OCI-LY1 (cell line): ENCODE results near the gene SPOP.

Experiments used
- H2AFZ ChIP-seq: fragments of 200-600 bp; sonication (generic), shearing (Covaris generic); 2 replicates; pipeline ENCODE4 v1.6.0; 2014; ENCODE audit warnings: antibody characterized with exemption, mild to moderate bottlenecking, low read length
- H3F3A ChIP-seq: fragments of 200-600 bp; sonication (generic), shearing (Covaris generic); 2 replicates; pipeline ENCODE4 v1.6.0; 2014; ENCODE audit warnings: mild to moderate bottlenecking, antibody characterized with exemption, low read length, moderate library complexity; ENCODE audit not compliant: insufficient read depth
- H3K27ac ChIP-seq: fragments of 200-600 bp; sonication (generic); 2 replicates; pipeline ENCODE4 v1.5.1; 2014; ENCODE audit warnings: low read length, mixed run types, mild to moderate bottlenecking, low read depth; ENCODE audit not compliant: poor library complexity, severe bottlenecking
- H3K27me3 ChIP-seq: fragments of 200-600 bp; sonication (generic); 2 replicates; pipeline ENCODE4 v1.6.0; 2014; ENCODE audit warnings: antibody characterized with exemption, mild to moderate bottlenecking, low read length, moderate library complexity; ENCODE audit not compliant: insufficient read depth
- H3K36me3 ChIP-seq: fragments of 200-600 bp; sonication (generic); 2 replicates; pipeline ENCODE4 v1.6.1; 2014; ENCODE audit warnings: mild to moderate bottlenecking, antibody characterized with exemption, low read length, moderate library complexity, mixed read lengths; ENCODE audit not compliant: insufficient read depth
- H3K4me1 ChIP-seq: fragments of 200-600 bp; sonication (generic); 2 replicates; pipeline ENCODE4 v1.5.1; 2014; ENCODE audit warnings: mild to moderate bottlenecking, low read length, moderate library complexity; ENCODE audit not compliant: insufficient read depth, severe bottlenecking
- H3K4me2 ChIP-seq: fragments of 200-600 bp; sonication (generic), shearing (Covaris generic); 2 replicates; pipeline ENCODE4 v1.6.1; 2014; ENCODE audit warnings: low read length
- H3K4me3 ChIP-seq: fragments of 200-600 bp; sonication (generic); 2 replicates; pipeline ENCODE4 v1.5.1; 2014; ENCODE audit warnings: low read length, low read depth, mild to moderate bottlenecking, mixed read lengths; ENCODE audit not compliant: poor library complexity, severe bottlenecking
- H3K79me2 ChIP-seq: fragments of 200-600 bp; shearing (Covaris generic); 2 replicates; pipeline ENCODE4 v1.6.1; 2016; ENCODE audit warnings: mixed run types, low read length, mixed read lengths; ENCODE audit not compliant: insufficient read depth
- H3K9ac ChIP-seq: fragments of 200-600 bp; sonication (generic), shearing (Covaris generic); 2 replicates; pipeline ENCODE4 v1.6.1; 2014; ENCODE audit warnings: mild to moderate bottlenecking, low read length, mixed read lengths
- H3K9me2 ChIP-seq: fragments of 200-600 bp; sonication (generic), shearing (Covaris generic); 2 replicates; pipeline ENCODE4 v1.6.1; 2014; ENCODE audit warnings: low read depth, mild to moderate bottlenecking, low read length, mixed read lengths
- H3K9me3 ChIP-seq: fragments of 200-600 bp; shearing (Covaris generic); 2 replicates; pipeline ENCODE4 v1.6.1; 2014; ENCODE audit warnings: low read length, mixed read lengths
- H4K20me1 ChIP-seq: fragments of 200-600 bp; sonication (generic), shearing (Covaris generic); 2 replicates; pipeline ENCODE4 v1.6.0; 2016; ENCODE audit warnings: mild to moderate bottlenecking, low read length; ENCODE audit not compliant: insufficient read depth
- CTCF ChIP-seq: fragments of 200-600 bp; sonication (generic), shearing (Covaris generic); IDR thresholded peaks from 2 replicates; pipeline ENCODE4 v1.5.1; 2017; ENCODE audit warnings: mild to moderate bottlenecking, antibody characterized with exemption, low read length, moderate library complexity, mixed read lengths
- EZH2 ChIP-seq: fragments of 200-600 bp; sonication (generic), shearing (Covaris generic); IDR thresholded peaks from 2 replicates; pipeline ENCODE4 v1.8.0; 2017; ENCODE audit warnings: borderline replicate concordance, mixed run types, mild to moderate bottlenecking, antibody characterized with exemption, low read length, moderate library complexity, mixed read lengths

SPOP gene

GRCh38 chr17:49637739-49638138 lies 40.2 kb downstream of the SPOP start:
- Histone ChIP-seq H3K9me2 (no peaks in the 10 kb centered on the region), H3K4me1 (no peaks in the 10 kb centered on the region), H3K36me3 (peaks cover 28% of the 10 kb centered on the region), H3K4me2 (no peak overlapping the region), H3K4me3 (no peak overlapping the region), H2AFZ (no peak overlapping the region), H3K27me3 (no peaks in the 10 kb centered on the region), H3K9me3 (peaks cover 2% of the 10 kb centered on the region; the same call in 1 of the 2 replicates), H3K9ac (no peak overlapping the region), H3F3A (no peaks in the 10 kb centered on the region), H4K20me1 (no peaks in the 10 kb centered on the region), H3K79me2 (peaks cover 17% of the 10 kb centered on the region; the same call in 1 of the 2 replicates), H3K27ac (no peak overlapping the region)
- TF ChIP-seq CTCF (no peak), EZH2 (no peak)

GRCh38 chr17:49637050-49637449 lies 40.8 kb downstream of the SPOP start:
- no peaks in the 10 kb centered on the region for H3K9me2 ChIP-seq
- peaks cover 18% of the 10 kb centered on the region; the same call in 1 of the 2 replicates for H3K79me2 ChIP-seq
- H3K4me3 ChIP-seq = no peak overlapping the region
- no peaks in the 10 kb centered on the region for H3K4me1 ChIP-seq
- peaks cover 2% of the 10 kb centered on the region; the same call in 1 of the 2 replicates for H3K9me3 ChIP-seq
- H3K27ac ChIP-seq = no peak overlapping the region
- no peak overlapping the region for H3K4me2 ChIP-seq
- no peak overlapping the region for H3K9ac ChIP-seq
- H4K20me1 ChIP-seq = no peaks in the 10 kb centered on the region
- peaks cover 27% of the 10 kb centered on the region for H3K36me3 ChIP-seq
- TF ChIP-seq EZH2 (no peak), CTCF (no peak)
- no peaks in the 10 kb centered on the region for H3F3A ChIP-seq
- H3K27me3 ChIP-seq = no peaks in the 10 kb centered on the region
- no peak overlapping the region for H2AFZ ChIP-seq

GRCh38 chr17:49635121-49635520 lies 42.8 kb downstream of the SPOP start:
- Histone ChIP-seq H3K4me3 (no peak overlapping the region), H3K79me2 (peaks cover 18% of the 10 kb centered on the region; the same call in 1 of the 2 replicates), H3K27me3 (no peaks in the 10 kb centered on the region), H2AFZ (no peak overlapping the region), H3K4me1 (no peaks in the 10 kb centered on the region), H3F3A (no peaks in the 10 kb centered on the region), H3K27ac (no peak overlapping the region), H3K36me3 (peaks cover 27% of the 10 kb centered on the region), H3K9ac (no peak overlapping the region), H4K20me1 (no peaks in the 10 kb centered on the region), H3K9me3 (peaks cover 2% of the 10 kb centered on the region; the same call in 1 of the 2 replicates), H3K9me2 (no peaks in the 10 kb centered on the region), H3K4me2 (no peak overlapping the region)
- TF ChIP-seq CTCF (no peak), EZH2 (no peak)
